HG03521 (cell line): Measurements from ENCODE around the gene HMCES.
"Not testable (repeated sequence)": the region's sequence is repeated elsewhere in the genome, so short reads cannot be mapped to it uniquely, and the experiment has no call there.

ENCODE experiments used
- ATAC-seq: cut with Tn5 transposase; IDR thresholded peaks from one replicate; pipeline ENCODE4 v1.9.1; 2021; ENCODE audit warnings: mild to moderate bottlenecking, moderate library complexity; ENCODE audit not compliant: unreplicated experiment

Gene HMCES

GRCh38 chr3:129343643-129344360 is 65.1 kb downstream of the HMCES start:
- ATAC-seq, result no peak

GRCh38 chr3:129344540-129345220 is 66.0 kb downstream of the HMCES start:
- ATAC-seq, result no peak

GRCh38 chr3:129345281-129345680 is 66.6 kb downstream of the HMCES start:
- no peak for ATAC-seq

GRCh38 chr3:129345971-129346370 is 67.3 kb downstream of the HMCES start:
- no peak for ATAC-seq

- ATAC-seq, result no peak
Observed at GRCh38 chr3:129346695-129347457, 68.2 kb downstream of the HMCES start.

- ATAC-seq, result no peak
Observed at GRCh38 chr3:129347458-129347845, 68.8 kb downstream of the HMCES start.

- no peak for ATAC-seq
Observed at GRCh38 chr3:129348734-129349133, 70.1 kb downstream of the HMCES start.

- ATAC-seq, result not testable (repeated sequence)
Observed at GRCh38 chr3:129349169-129349568, 70.5 kb downstream of the HMCES start.

- ATAC-seq, result no peak
Observed at GRCh38 chr3:129349791-129350190, 71.1 kb downstream of the HMCES start.

- ATAC-seq, result no peak
Observed at GRCh38 chr3:129352045-129352444, 73.4 kb downstream of the HMCES start.

- no peak for ATAC-seq
Observed at GRCh38 chr3:129352650-129353588, 74.2 kb downstream of the HMCES start.

- no peak for ATAC-seq
Observed at GRCh38 chr3:129353589-129353941, 74.9 kb downstream of the HMCES start.
